ENCODE measurements around the gene SNX22.

Gene SNX22

GRCh38 chr15:64155802-64156651, 4.5 kb downstream of the SNX22 start:
- TF ChIP-seq CTCF (IDR thresholded peaks at IDR 0.05; ENCODE audit: low read depth, low read length) = no peak
- no peak overlapping the region for H3K4me3 ChIP-seq (replicated peaks in 1 of 2; ENCODE audit: low read depth in 2 of 2, low read length in 2 of 2)
- DNase-seq (ENCODE audit: low read depth in 2 of 2) = no peak

- TF ChIP-seq CTCF (IDR thresholded peaks at IDR 0.05; ENCODE audit: low read depth, low read length) = no peak
- no peak overlapping the region for H3K4me3 ChIP-seq (replicated peaks in 1 of 2; ENCODE audit: low read depth in 2 of 2, low read length in 2 of 2)
- no peak for DNase-seq (ENCODE audit: low read depth in 2 of 2)
Observed at GRCh38 chr15:64156652-64157331, 5.3 kb downstream of the SNX22 start.

GRCh38 chr15:64157599-64158125, 6.1 kb downstream of the SNX22 start:
- H3K4me3 ChIP-seq (replicated peaks in 1 of 2; ENCODE audit: low read depth in 2 of 2, low read length in 2 of 2) = no peak overlapping the region
- no peak for TF ChIP-seq CTCF (IDR thresholded peaks at IDR 0.05; ENCODE audit: low read depth, low read length)
- no peak for DNase-seq (ENCODE audit: low read depth in 2 of 2)

- no peak overlapping the region for H3K4me3 ChIP-seq (replicated peaks in 1 of 2; ENCODE audit: low read depth in 2 of 2, low read length in 2 of 2)
- no peak for TF ChIP-seq CTCF (IDR thresholded peaks at IDR 0.05; ENCODE audit: low read depth, low read length)
- no peak for DNase-seq (ENCODE audit: low read depth in 2 of 2)
Observed at GRCh38 chr15:64158363-64159134, 7.0 kb downstream of the SNX22 start.

GRCh38 chr15:64161688-64162477, 10.4 kb downstream of the SNX22 start:
- no peak for TF ChIP-seq CTCF (IDR thresholded peaks at IDR 0.05; ENCODE audit: low read depth, low read length)
- DNase-seq (ENCODE audit: low read depth in 2 of 2) = no peak
- H3K4me3 ChIP-seq (replicated peaks in 1 of 2; ENCODE audit: low read depth in 2 of 2, low read length in 2 of 2) = peak overlapping the region; percentile 89 to 95

- H3K4me3 ChIP-seq (replicated peaks in 1 of 2; ENCODE audit: low read depth in 2 of 2, low read length in 2 of 2) = peak overlapping the region; percentile 89 to 95
- no peak for DNase-seq (ENCODE audit: low read depth in 2 of 2)
- no peak for TF ChIP-seq CTCF (IDR thresholded peaks at IDR 0.05; ENCODE audit: low read depth, low read length)
Observed at GRCh38 chr15:64162478-64162868, 10.9 kb downstream of the SNX22 start.
